Measurements from ENCODE around the gene ARID1B.
A peak's percentile ranks its signal among the peaks of the same experiment; 100 is the strongest.

Gene ARID1B

DNA sequence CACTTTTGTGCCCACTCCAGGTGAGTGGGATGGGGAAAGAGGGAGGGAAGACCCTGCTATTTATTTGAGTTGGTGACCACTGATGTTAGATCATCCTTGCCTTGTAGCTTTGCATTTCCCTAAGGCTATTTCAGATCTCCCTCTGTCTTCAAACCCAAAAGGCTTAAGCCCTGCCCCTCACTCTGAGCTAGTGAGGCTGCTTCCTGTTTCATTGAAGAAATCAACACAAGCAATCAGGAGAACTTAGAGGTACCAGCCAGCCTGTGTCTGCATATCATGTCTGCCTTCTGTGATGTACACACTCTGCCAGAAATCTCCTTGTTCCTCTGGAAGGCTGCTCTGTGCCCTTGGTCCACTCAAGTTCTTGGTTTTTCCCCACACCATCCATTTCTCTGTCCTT is 135.3 kb downstream of the ARID1B start:
- peak; percentile 42 for DNase-seq (ENCODE audit: low spot score)
- in situ Hi-C loops (cut with MboI; ENCODE audit: low sequenced_read_pairs, unreplicated experiment), result no loop called here
- no peak for TF ChIP-seq CTCF (IDR thresholded peaks at IDR 0.05; ENCODE audit: borderline replicate concordance, control extremely low read depth, extremely low read depth, insufficient read depth, missing control alignments)

GRCh38 chr6:156914181-156914580 is 137.0 kb downstream of the ARID1B start:
- in situ Hi-C loops (cut with MboI; ENCODE audit: low sequenced_read_pairs, unreplicated experiment), result no loop called here
- TF ChIP-seq CTCF (IDR thresholded peaks at IDR 0.05; ENCODE audit: borderline replicate concordance, control extremely low read depth, extremely low read depth, insufficient read depth, missing control alignments), result no peak
- no peak for DNase-seq (ENCODE audit: low spot score)

DNA sequence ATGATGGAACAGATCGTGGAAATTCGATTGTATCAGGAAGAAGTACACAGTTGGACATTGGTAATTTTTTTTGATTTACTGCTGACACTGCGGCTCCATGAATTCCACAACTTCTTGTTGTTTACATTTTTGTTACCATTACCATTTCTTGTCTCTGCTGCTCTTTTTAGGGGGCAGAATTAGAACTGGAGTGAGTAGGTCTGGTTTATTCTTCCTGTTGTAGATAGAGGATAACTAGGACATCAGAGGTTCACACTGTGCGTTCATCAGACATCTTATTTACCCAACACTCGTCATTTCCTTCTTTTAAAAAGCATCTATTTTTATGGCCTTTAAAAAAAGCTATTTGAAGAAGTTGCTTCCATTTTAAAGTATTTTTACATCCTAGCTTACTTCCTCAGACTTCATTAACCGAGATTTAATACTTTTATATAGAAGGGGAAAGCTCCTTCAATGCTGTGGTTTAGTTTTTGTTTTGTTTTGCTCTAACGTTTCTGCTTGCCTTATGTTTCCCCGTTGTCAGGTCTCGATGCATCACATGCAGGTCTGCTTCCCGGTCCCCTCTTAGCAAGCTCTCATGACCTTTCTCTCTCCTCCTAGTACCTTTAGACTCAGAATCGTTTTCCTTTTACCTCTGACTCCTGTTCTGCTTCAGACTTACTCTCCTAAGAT is 139.1 kb downstream of the ARID1B start:
- in situ Hi-C loops (cut with MboI; ENCODE audit: low sequenced_read_pairs, unreplicated experiment), result no loop called here
- DNase-seq (ENCODE audit: low spot score), result no peak
- TF ChIP-seq CTCF (IDR thresholded peaks at IDR 0.05; ENCODE audit: borderline replicate concordance, control extremely low read depth, extremely low read depth, insufficient read depth, missing control alignments), result no peak

DNA sequence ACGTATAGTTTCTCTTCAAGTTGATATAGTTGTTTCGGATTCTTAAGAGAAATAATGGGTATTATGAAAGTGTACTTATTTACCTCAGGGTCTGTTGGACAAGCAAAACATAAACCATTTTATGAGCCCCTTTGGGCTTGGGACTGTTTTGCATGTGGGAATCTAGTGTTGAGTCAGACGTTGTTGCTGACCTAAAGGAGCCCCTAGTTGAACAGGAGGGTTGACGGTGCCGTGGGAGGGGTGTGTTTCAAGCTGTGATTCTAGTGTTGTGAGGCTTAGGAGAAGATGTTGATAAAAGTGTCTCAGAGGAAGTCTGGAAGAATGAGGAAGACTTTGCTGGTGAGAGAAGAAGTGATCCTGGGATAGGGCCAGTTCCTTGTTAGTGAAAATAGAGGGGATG is 140.0 kb downstream of the ARID1B start:
- peak; percentile 50 for DNase-seq (ENCODE audit: low spot score)
- in situ Hi-C loops (cut with MboI; ENCODE audit: low sequenced_read_pairs, unreplicated experiment), result no loop called here
- no peak for TF ChIP-seq CTCF (IDR thresholded peaks at IDR 0.05; ENCODE audit: borderline replicate concordance, control extremely low read depth, extremely low read depth, insufficient read depth, missing control alignments)

- DNase-seq (ENCODE audit: low spot score), result no peak
- no peak for TF ChIP-seq CTCF (IDR thresholded peaks at IDR 0.05; ENCODE audit: borderline replicate concordance, control extremely low read depth, extremely low read depth, insufficient read depth, missing control alignments)
- in situ Hi-C loops (cut with MboI; ENCODE audit: low sequenced_read_pairs, unreplicated experiment), result no loop called here
Observed at GRCh38 chr6:156918647-156919046, 141.5 kb downstream of the ARID1B start.

DNA sequence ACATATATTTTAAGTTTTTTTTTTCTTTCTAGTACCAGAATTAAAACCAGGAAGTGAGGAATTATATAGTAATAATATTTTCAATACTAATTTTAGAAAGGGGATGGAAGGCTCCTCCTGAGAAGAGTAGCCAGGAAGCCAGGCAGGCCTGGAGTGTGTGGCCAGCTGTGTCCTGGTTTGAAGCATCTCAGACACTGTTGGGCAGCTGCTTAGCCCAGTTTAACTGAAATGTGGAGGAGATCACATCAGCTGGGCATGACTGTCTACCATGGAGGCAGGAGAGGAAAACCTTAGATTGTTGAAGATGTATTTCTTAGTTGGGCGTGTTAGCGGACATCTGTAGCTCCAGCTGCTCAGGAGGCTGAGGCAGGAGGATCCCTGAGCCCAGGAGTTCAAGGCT is 142.2 kb downstream of the ARID1B start:
- no peak for TF ChIP-seq CTCF (IDR thresholded peaks at IDR 0.05; ENCODE audit: borderline replicate concordance, control extremely low read depth, extremely low read depth, insufficient read depth, missing control alignments)
- DNase-seq (ENCODE audit: low spot score), result no peak
- in situ Hi-C loops (cut with MboI; ENCODE audit: low sequenced_read_pairs, unreplicated experiment), result no loop called here
